Fibroblast of lung (primary cell): Measurements from ENCODE around the gene MMRN2.

Source experiments
- CTCF ChIP-seq, 2 donors: IDR thresholded peaks in 1 of 2; conservative IDR thresholded peaks in 1 of 2; 1 replicate in 1 of 2; 2 replicates in 1 of 2; pipeline ENCODE4 v1.5.1; 2011 to 2012; ENCODE audit warnings: low read length in 2 of 2, control low read depth in 1 of 2, inconsistent platforms in 1 of 2, low read depth in 1 of 2, mild to moderate bottlenecking in 1 of 2
- EZH2 ChIP-seq: IDR thresholded peaks from 2 replicates; pipeline ENCODE4 v1.5.1; 2012; ENCODE audit warnings: low read length, control low read depth, mild to moderate bottlenecking; ENCODE audit errors: missing control alignments

DNA sequence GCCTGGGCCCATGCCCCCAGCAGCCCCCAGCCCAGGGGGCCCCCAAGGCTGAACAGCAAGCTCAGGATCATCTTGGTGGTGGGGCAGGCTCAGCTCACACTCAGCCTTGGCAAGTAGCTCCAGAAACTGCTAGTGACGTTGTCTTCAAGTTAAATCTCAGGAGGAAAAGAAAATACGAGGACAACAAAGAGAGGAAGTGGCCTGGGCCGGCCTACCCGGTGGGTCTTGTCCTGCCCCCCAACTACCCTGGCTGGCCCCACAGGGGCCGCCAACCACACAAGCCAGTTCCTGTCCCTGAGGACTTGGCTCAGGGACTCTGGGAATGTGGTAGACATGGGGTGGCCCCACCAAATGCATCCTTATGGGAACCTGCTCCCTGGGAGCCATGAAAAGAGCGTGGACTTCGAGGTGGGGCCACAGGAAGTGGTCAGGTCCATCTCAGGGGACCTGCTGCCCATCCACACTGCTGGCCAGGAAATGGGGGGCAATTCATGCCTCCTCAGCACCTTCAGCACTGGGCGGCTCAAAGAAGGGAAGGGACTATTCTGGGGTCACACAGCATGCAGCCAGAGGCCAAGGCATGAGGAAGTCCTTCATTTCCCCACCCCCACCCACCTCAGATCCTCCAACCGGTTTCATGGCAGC lies at the start of gene MMRN2:
- no peak for TF ChIP-seq CTCF (conservative IDR thresholded peaks at IDR 0.05 in 1 of 2, IDR thresholded peaks at IDR 0.05 in 1 of 2; ENCODE audit: low read depth in 1 of 2, low read length in 2 of 2)
- TF ChIP-seq EZH2, result no peak
